Omental fat pad (tissue), 4 donors: ENCODE results near the gene HTR2C. TPM values are rescaled to one million over a fixed set of nuclear protein-coding genes. Genes with fewer than 3 reads are reported as not detected.

ENCODE experiments used
- ATAC-seq: fragments of 150-250 bp; one replicate; pipeline ENCODE4 v1.9.1; 2016; ENCODE audit warnings: mild to moderate bottlenecking, moderate library complexity; ENCODE audit not compliant: low FRiP score
- DNase-seq: peaks from one replicate; pipeline ENCODE4 v3.0.0-alpha.2; 2019; ENCODE audit warnings: low spot score
- CTCF ChIP-seq, 3 donors: fragments of 450-650 bp; IDR thresholded peaks; one replicate each; pipeline ENCODE4 v1.5.1; 2016 to 2017; ENCODE audit warnings: antibody characterized with exemption in 3 of 3, mild to moderate bottlenecking in 3 of 3, moderate library complexity in 2 of 3
- total RNA-seq, 4 donors: library from RNA; depleted of rRNA; stranded (reverse); fragments of >200 nt; gene quantifications; one replicate each; pipeline ENCODE4 v1.1.0, GENCODE V29; 2016

HTR2C gene
- total RNA-seq, 4 donors from 2014 or later = not detected

DNA sequence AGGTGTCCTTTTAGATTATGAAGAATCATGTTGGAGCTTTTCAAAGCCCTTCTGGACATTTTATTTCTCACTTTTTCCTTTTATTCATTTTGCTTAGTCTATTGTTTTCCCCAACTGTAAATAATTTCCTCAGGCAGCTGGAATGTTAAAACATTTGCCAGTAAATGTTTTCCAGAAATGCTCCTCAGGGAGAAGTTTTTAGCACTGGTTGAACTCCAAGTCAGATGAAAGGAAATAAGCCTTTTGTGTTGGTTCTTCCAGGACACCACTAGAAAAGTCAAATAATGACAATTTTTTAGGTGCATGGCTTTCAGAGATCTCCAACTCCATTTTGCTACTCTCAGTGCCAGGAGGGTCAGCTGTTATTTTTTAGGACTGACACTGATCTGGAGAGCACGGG, 305.6 kb downstream of the HTR2C start:
- ATAC-seq (no peak), DNase-seq (no peak)
- TF ChIP-seq CTCF (IDR thresholded peaks at IDR 0.05) = no peak

DNA sequence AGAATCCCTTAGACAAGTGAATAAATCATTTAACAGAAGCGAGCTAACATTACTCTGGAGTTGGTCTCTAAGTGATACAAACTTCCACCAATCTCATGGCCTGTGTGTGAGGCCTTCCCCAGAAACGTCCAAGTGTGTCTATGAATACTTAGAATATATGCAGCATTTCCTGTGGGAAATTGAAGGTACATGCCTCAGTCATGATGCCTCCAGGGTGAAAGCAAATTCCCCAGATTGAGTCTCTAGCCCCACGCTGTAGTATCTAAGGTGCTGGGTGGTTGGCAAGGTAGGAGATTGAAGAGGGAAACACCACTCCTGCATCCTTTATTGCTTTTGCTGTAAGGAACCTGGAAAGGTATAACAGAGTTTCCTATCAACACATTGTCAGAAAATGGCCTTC, 319.7 kb downstream of the HTR2C start:
- DNase-seq (no peak), ATAC-seq (no peak)
- no peak for TF ChIP-seq CTCF (IDR thresholded peaks at IDR 0.05)

- no peak for ATAC-seq
Observed at GRCh38 chrX:114905251-114905650, 321.4 kb downstream of the HTR2C start.

DNA sequence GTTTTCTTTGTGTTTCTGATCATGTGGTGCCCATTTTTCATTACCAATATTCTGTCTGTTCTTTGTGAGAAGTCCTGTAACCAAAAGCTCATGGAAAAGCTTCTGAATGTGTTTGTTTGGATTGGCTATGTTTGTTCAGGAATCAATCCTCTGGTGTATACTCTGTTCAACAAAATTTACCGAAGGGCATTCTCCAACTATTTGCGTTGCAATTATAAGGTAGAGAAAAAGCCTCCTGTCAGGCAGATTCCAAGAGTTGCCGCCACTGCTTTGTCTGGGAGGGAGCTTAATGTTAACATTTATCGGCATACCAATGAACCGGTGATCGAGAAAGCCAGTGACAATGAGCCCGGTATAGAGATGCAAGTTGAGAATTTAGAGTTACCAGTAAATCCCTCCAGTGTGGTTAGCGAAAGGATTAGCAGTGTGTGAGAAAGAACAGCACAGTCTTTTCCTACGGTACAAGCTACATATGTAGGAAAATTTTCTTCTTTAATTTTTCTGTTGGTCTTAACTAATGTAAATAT, 323.2 kb downstream of the HTR2C start:
- no peak for DNase-seq
- ATAC-seq = no peak
- TF ChIP-seq CTCF (IDR thresholded peaks at IDR 0.05) = no peak

More at GRCh38 chrX:114905251-114905650, 321.4 kb downstream of the HTR2C start:
- no peak for TF ChIP-seq CTCF (IDR thresholded peaks at IDR 0.05)
- DNase-seq = no peak

DNA sequence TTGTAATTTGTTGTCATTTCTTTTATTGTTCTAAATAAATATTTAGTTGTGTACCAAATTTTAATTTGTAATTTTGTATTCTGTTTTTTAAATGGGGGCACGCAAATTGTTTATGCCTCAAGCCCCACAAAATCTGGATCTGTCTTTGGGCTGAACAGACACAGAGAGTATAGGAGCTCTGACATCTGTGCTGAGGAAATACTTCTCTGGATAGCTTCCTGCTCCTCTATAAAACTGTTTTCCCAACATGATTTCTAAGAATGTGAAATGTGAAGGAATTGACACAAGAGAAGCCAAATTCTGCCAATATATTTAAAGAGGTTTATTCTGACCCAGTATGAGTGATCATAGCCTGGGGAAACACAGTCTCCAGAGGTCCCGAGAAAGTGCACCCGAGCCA, 340.5 kb downstream of the HTR2C start:
- ATAC-seq (no peak), DNase-seq (no peak)
- no peak for TF ChIP-seq CTCF (IDR thresholded peaks at IDR 0.05)

DNA sequence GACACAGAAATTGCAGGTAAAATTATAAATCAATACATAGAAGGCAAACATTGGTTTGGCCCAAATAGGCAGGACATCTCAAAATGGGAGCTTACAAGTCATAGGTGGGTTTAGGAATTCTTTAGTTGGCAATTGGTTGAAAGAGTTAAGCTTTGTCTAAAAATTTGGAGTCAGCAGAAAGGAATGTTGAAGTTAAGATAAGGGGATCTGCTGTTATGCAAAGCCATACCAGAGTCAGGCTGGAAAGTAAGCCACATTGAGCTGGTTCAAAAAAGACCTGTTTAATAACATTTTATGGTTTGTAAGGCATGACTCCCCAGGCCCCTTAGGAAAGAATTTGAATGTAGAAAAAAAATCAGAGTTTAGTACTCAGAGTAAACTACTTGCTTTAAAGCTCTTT, 341.0 kb downstream of the HTR2C start:
- TF ChIP-seq CTCF (IDR thresholded peaks at IDR 0.05) = no peak
- no peak for ATAC-seq
- no peak for DNase-seq

GRCh38 chrX:114930227-114930626, 346.3 kb downstream of the HTR2C start:
- ATAC-seq (no peak), DNase-seq (no peak)
- no peak for TF ChIP-seq CTCF (IDR thresholded peaks at IDR 0.05)
